NOMO-1 (cell line): ENCODE measurements around the gene BRWD1.

Experiments
- DNase-seq, 2 experiments: peaks; one replicate each; lab custom pipeline; 2025; ENCODE audit not compliant: unreplicated experiment in 2 of 2; lab: John Stamatoyannopoulos, UW

The BRWD1 gene

GRCh38 chr21:39141502-39141901, 171.9 kb downstream of the BRWD1 start:
- DNase-seq: no peak

DNA sequence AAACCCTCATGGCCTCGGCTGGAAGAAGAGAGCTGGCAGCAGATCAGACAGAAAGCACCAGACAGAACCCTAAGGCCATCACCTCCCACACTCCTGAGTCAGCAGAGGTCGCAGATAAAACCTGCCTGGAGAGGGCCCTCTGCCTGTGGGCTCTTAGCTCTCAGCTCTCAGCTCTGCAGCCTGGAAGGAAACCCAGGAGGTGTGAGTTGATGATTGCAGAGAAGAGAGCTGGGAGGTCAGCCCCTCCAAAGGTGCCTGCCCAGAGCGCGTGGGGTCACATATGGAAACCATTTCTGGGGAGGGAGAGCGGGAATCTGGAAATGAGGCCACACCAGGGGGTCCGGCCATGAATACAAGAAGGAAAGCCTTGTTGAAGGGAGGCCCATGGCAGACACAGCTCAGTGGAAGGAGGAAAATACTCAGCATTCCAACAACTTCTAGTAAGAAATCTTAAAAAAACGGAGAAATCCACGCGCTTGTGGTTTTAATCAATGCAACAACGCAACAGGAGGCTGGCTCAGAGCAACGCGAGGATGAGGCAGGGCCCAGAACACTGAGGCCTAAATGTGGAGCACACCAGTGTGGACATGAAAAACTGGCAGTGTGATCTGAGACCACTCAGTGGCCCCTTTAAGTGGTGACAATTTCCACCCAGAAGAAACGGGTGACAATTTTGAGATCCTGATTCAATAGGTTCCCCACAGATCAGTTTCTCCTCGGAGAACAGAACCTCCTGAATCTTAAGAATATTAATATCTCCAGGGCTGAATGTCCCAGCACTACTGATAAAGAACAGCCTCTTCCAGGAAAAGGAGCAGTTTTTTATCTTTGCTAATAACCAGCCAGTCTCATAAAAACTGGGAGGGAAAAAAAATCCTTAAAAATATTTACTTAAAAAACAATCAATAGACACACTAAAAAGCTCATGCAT, 175.9 kb downstream of the BRWD1 start:
- DNase-seq: no peak

- DNase-seq: no peak
Observed at GRCh38 chr21:39136711-39137110, 176.7 kb downstream of the BRWD1 start.

DNA sequence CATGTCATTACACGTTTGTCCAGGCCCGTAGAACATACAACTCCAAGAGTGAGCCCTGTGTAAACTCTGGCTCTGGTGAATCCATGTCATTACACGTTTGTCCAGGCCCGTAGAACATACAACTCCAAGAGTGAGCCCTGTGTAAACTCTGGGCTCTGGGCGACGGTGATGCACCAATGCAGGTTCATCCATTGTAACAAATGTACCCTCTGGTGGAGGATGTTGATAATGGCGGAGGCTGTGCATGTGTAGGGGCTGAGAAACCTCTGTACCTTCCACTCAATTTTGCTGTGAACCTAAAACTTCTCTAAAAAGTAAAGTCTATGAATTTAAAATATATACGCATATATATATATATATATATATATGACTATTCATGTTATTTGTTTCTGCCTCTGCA, 177.3 kb downstream of the BRWD1 start:
- DNase-seq: peak; percentile 45

DNA sequence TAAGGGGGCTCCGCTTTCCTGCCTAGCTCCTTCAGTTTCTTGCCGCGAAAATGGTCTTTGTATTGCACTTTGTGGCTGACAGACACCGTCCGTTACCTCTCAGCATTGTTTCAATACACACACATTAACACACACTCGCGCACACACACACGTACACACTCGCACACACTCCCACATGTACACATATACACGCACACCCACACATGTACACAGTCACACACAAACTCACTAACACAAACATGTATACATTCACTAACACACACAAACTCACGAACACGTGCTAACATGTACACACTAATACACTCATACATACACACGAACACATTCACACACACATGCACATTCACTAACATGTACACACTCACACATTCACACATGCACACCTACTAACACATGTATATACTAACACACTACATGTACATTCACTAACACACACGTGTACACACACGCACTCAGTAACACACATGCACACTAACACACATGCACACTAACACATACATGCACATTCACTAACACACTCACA, 179.1 kb downstream of the BRWD1 start:
- DNase-seq: no peak
